ENCODE data around the gene SLC6A3.
"Not testable (repeated sequence)": the region's sequence is repeated elsewhere in the genome, so short reads cannot be mapped to it uniquely, and the experiment has no call there.

The SLC6A3 gene

GRCh38 chr5:1367149-1367548 lies 78.1 kb downstream of the SLC6A3 start:
- DNase-seq, result no peak

GRCh38 chr5:1366514-1366913 lies 78.7 kb downstream of the SLC6A3 start:
- no peak for DNase-seq

DNA sequence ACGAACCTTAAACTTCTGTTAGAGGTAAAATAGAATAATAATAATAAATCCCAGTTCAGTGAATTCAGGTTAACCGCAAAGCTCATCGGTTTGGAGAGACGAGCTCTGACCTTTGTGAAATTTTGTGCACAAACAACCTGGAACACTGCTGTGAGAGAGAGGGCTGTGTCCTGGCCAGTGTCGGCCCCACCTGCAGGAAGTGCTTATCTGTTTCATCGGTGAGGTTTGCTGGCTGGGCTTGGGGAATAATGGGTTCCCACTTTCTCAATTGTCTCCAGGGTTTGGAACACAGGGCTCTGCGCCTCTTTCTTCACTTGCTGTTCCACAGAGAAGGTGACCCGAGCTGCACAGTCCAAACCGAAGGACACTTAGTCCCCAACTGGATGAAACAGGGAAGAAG lies 81.0 kb downstream of the SLC6A3 start:
- no peak for DNase-seq

GRCh38 chr5:1363581-1363980 lies 81.7 kb downstream of the SLC6A3 start:
- DNase-seq, result no peak

DNA sequence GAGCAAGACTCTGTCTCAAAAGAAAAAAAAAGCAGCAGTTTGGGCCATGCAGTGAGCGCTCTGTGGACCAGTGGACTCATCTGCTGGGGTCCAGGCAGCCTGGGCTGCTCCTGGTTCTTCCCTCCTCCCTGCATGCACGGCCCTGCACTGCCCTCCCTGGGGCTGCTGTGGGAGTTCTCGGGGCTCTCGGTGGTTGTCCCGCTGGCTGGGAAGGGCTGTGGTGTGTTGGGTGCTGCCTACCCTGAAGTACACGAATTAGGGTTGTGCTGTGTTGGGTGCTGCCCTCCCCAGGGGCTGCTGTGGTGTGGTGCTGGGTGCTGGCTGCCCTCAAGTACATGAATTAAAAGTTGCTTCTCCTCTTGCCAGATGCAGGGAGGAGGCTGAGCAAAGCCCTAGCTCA lies 82.1 kb downstream of the SLC6A3 start:
- DNase-seq, result no peak

DNA sequence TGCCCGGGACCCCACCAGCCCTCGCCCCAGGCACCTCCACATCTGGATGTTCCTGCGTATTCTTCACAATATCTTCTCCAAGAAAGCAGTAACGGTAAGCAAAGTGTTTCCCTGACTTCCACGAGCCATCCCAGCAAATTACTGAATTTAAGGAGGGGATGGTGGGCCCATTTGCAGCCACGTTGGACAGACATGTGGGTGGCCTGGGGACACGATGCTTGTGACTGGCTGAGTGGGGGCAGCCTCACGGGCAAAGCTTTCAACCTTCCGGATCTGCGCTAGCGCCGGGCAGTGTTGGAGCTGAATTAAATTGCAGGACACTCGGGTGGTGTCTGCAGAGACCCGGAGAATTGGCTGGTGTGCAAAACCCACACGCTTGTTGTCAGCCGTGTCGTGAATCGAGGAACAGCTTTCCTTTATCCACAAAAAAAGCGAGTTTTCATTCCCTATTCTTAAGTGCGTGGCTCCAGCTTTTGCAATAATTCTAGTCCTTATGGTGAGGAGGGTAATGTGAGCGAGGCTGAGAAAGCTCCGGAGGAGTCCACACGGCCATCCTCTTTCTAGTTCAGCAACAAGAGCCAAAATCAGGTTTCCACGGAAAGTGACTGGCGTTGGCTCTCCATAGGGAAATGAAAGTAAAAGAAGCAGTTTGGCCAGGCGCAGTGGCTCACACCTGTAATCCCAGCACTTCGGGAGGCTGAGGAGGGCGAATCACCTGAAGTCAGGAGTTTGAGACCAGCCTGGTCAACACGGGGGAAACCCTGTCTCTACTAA lies 82.8 kb downstream of the SLC6A3 start:
- DNase-seq, result no peak

- no peak for DNase-seq
Measured at GRCh38 chr5:1360861-1361260, 84.4 kb downstream of the SLC6A3 start.

DNA sequence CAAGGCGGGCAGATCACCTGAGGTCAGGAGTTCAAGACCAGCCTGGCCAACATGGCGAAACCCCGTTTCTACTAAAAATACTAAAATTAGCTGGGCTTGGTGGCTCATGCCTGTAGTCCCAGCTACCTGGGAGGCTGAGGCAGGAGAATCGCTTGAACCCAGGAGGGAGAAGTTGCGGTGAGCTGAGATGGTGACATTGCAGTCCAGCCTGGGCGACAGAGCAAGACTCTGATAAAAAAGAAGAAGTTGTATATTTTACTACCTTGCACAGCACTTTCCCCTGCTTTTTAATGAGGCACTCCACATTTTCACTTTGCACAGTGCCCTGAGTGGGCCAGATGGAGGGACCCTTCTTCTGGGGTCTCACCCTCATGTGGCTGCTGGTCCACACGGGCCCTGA lies 84.9 kb downstream of the SLC6A3 start:
- not testable (repeated sequence) for DNase-seq

DNA sequence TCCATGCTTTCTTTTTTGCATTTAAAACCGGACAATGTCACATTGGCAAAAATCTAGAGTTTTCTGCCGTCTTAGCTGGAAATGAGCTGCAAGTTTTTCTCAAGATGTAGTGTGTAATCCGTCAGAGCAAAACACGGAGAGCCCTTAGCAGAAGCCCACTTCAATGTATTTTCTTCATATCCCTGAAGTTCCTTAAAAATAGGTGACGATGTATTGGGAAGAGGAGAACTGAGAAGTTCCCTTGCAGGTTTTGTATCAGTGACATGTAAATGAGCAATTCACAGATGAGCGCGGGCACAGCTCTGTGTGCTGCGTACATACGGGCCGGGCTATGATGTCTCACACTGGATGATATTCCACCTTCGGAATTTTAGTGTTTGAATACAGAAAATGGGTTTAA lies 85.5 kb downstream of the SLC6A3 start:
- no peak for DNase-seq

- DNase-seq, result no peak
Measured at GRCh38 chr5:1359031-1359645, 86.1 kb downstream of the SLC6A3 start.

DNA sequence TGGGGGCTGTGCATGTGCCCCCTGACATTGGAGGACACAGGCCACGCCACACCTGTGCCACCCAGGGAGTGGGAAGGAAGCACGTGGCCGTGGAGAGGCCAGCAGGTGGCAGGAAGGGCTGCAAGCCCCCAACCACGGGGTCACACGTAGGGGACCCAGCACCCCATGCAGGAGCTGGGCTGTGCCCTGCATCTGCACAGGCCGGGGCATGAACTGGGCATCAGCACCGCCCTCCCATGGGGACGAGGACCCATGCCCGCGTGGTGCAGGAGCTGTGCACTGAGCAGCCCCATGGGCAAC lies 86.6 kb downstream of the SLC6A3 start:
- no peak for DNase-seq

DNA sequence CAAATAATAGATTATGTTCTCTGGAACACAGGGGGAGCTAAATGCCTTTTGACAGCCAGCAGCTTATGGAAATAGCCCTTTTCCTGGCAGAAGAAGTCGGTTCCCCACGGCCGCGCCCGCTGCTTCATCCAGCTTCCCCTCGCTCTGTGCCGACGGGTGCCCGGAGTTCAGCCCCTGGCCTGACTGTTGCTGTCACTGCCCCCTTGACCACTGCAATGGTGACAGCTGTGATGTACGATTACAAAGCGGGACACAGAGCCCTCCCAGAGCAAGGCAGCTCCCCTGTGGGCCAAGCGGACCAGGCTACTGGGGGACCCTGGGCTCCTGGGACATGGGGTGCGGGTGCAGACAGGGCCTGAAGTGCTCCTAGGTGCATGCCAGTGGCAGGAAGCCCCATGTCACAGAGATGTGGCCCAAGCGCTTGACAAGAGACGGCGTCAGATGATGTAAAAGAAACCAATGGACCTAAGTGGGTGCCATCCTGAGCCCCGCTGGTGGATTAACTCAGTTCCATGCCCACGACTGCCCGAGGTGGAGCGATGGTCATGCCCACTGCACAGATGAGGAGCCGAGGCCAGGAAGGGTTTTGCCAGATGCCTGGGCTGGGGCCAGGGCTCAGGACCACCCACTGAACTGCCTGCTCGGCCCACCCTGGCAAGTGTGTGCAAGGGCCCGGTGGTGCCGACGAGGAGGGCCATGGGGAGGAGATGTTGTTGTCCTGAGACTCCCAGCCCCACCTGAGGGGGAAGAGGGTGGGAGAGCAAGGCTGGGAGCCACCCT lies 87.1 kb downstream of the SLC6A3 start:
- DNase-seq, result no peak

- DNase-seq, result no peak
Measured at GRCh38 chr5:1356873-1357787, 88.1 kb downstream of the SLC6A3 start.

DNA sequence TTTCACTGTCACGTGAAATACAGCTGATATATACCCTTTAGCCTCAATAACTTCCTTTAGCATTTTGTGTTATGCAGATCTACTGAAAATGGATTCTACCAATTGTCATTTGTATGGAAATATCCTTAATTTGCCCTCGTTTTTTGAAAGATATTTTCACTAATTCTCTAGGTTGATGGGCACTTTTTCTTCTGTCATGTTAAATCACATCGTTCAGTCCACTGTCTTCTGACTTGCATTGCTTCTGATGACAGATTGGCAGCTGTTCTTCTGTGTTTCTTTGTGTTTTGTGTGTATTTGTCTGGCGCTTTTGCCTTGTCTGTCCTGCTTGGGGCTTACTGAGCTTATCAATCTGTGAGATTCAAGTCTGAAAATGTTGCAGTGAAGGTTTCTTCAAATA lies 90.7 kb downstream of the SLC6A3 start:
- DNase-seq, result no peak

DNA sequence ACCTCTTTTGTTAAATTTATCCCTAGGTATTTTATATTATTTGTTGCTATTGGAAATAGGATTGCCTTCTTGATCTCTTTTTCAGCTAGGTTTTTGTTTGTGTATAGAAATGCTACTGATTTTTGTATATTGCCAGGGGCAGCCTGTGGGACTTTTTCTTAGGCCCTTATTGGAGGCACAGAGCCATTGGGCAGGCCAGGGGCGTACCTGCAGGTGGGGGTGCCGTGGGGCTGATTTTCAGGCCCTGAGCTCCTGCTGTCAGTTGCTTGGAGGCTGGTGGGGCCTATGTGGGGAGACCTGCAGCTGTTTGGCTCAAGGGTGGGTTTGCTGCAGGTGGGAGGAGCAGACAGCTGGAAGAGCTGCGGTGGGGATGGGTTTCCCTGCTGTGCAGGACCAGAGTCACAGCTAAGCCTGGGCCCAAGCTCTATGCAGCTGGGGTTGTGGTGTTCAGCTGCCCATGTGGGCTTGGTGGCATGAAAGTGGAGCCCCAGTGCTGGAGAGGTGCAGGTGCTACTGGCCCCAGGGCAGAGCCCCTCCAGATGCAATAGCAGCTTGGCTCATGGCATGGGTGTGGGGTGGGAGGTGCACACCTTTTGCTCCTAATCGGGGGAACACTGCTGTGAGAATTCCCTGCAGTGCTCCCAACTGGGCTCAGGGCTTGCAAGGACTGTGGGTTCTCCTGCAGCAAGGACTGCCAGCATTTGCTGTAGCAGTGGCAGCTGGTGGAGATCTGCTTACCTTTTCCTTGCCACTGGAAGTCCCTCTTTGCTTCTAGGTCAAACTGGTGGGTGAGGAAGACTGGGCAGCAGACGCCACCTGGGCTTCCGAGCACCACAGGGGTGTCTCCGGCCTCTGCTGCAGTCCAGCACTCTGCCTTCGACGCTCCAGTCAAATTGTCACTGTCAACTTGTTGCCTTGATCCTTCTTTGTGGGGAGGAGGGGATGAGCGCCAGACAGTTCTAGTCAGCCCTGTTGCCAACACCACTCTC lies 92.7 kb downstream of the SLC6A3 start:
- no peak for DNase-seq

- no peak for DNase-seq
Measured at GRCh38 chr5:1351156-1351555, 94.1 kb downstream of the SLC6A3 start.

- DNase-seq, result no peak
Measured at GRCh38 chr5:1349246-1349645, 96.0 kb downstream of the SLC6A3 start.

- no peak for DNase-seq
Measured at GRCh38 chr5:1348986-1349245, 96.3 kb downstream of the SLC6A3 start.

- no peak for DNase-seq
Measured at GRCh38 chr5:1347571-1347970, 97.7 kb downstream of the SLC6A3 start.

GRCh38 chr5:1346627-1347440 lies 98.4 kb downstream of the SLC6A3 start:
- no peak for DNase-seq
